ENCODE measurements around the gene ULK4.

DNA sequence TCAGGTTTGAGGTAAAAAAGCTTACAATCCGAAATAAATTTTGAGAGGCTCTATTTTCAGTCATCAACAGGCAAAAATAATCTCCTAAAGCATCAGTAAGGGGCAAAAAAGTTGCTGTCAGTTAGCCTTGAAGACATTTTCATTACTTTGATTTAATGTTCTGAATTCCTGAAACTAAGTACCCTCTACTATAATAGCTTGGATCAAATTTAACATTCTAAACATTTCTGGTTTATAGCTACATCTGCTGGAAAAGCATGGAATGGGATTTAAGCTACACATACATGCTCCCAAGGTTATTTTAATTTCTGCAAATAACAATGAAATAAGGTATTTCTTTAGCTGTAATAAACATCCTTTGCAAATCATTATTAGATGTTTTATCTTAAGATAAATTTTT, 245.4 kb downstream of the ULK4 start:
- TF ChIP-seq, protein P1, sequence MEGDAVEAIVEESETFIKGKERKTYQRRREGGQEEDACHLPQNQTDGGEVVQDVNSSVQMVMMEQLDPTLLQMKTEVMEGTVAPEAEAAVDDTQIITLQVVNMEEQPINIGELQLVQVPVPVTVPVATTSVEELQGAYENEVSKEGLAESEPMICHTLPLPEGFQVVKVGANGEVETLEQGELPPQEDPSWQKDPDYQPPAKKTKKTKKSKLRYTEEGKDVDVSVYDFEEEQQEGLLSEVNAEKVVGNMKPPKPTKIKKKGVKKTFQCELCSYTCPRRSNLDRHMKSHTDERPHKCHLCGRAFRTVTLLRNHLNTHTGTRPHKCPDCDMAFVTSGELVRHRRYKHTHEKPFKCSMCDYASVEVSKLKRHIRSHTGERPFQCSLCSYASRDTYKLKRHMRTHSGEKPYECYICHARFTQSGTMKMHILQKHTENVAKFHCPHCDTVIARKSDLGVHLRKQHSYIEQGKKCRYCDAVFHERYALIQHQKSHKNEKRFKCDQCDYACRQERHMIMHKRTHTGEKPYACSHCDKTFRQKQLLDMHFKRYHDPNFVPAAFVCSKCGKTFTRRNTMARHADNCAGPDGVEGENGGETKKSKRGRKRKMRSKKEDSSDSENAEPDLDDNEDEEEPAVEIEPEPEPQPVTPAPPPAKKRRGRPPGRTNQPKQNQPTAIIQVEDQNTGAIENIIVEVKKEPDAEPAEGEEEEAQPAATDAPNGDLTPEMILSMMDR (IDR thresholded peaks at IDR 0.05; ENCODE audit: poor library complexity, severe bottlenecking), result peak; percentile 74
- TF ChIP-seq MXI1 (conservative IDR thresholded peaks at IDR 0.05; ENCODE audit: poor library complexity, severe bottlenecking), result no peak
- no peak for TF ChIP-seq POLR2AphosphoS5 (IDR thresholded peaks at IDR 0.05)
- TF ChIP-seq RAD21 (conservative IDR thresholded peaks at IDR 0.05), result peak; percentile 79
- no peak for TF ChIP-seq EP300 (conservative IDR thresholded peaks at IDR 0.05; ENCODE audit: poor library complexity, severe bottlenecking)
- TF ChIP-seq EZH2 (IDR thresholded peaks at IDR 0.05; ENCODE audit: borderline replicate concordance, insufficient read depth, low read length, poor library complexity, severe bottlenecking), result no peak

Measured in neural cell (in vitro differentiated cells).